ENCODE data around the gene SNX30. TPM values are rescaled to one million over a fixed set of nuclear protein-coding genes. Genes with fewer than 3 reads are reported as not detected.

SNX30 gene
- total RNA-seq, 4 donors from 2014 or later = 5.5 to 9.4 (median 7.4) TPM

- 48 to 53% methylated on average over 5 of the region's 5 CpGs for WGBS, 2 donors
- Histone ChIP-seq H3K9me3 (no peaks in the 10 kb centered on the region), H3K27me3 (no peaks in the 10 kb centered on the region), H3K36me3 (no peaks in the 10 kb centered on the region), H3K4me1 (peaks cover 5 to 10% of the 10 kb centered on the region in 2 donors), H3K4me3 (replicated peaks in 1 of 3) (no peak overlapping the region), H3K27ac (no peak overlapping the region)
- intact Hi-C loops (cut with DNase I) = no loop called here
- TF ChIP-seq POLR2A (IDR thresholded peaks at IDR 0.05) = no peak
- no peak for TF ChIP-seq CTCF (IDR thresholded peaks at IDR 0.05)
- no peak for DNase-seq
Measured at GRCh38 chr9:112887381-112887780, 136.8 kb downstream of the SNX30 start.

- Histone ChIP-seq H3K27ac (no peak within 1 kb of the TSS), H3K9me3 (no peaks in the 10 kb centered on the region), H3K36me3 (no peaks in the 10 kb centered on the region), H3K4me3 (replicated peaks in 1 of 3) (peak within 1 kb of the TSS in 1 of 3 donors; percentile 26), H3K4me1 (peaks cover 5 to 10% of the 10 kb centered on the region in 2 donors), H3K27me3 (no peaks in the 10 kb centered on the region)
- intact Hi-C loops (cut with DNase I) = no loop called here
- DNase-seq = peak; percentile 13 to 27
- TF ChIP-seq CTCF (IDR thresholded peaks at IDR 0.05) = no peak
- TF ChIP-seq POLR2A (IDR thresholded peaks at IDR 0.05) = no peak
- WGBS, 2 donors = 6 to 10% methylated on average over 16 to 23 of the region's 78 CpGs
Measured at GRCh38 chr9:112890106-112891081, 139.8 kb downstream of the SNX30 start, which contains the start of gene SLC46A2. SLC46A2 (minus strand) TSS chr9:112890876; CDS start chr9:112890681, 195 bp downstream.

GRCh38 chr9:112891521-112891920, 141.0 kb downstream of the SNX30 start:
- no peaks in the 10 kb centered on the region for H3K36me3 ChIP-seq
- no peak overlapping the region for H3K4me3 ChIP-seq (replicated peaks in 1 of 3)
- peaks cover 5 to 10% of the 10 kb centered on the region in 2 donors for H3K4me1 ChIP-seq
- no peak for DNase-seq
- intact Hi-C loops (cut with DNase I) = no loop called here
- H3K27me3 ChIP-seq = no peaks in the 10 kb centered on the region
- TF ChIP-seq CTCF (IDR thresholded peaks at IDR 0.05) = no peak
- TF ChIP-seq POLR2A (IDR thresholded peaks at IDR 0.05) = no peak
- 93 to 97% methylated on average over 3 of the region's 3 CpGs for WGBS, 2 donors
- H3K9me3 ChIP-seq = no peaks in the 10 kb centered on the region
- H3K27ac ChIP-seq = no peak overlapping the region

GRCh38 chr9:112892981-112893380, 142.4 kb downstream of the SNX30 start:
- DNase-seq = no peak
- no peak overlapping the region for H3K4me3 ChIP-seq (replicated peaks in 1 of 3)
- H3K36me3 ChIP-seq = no peaks in the 10 kb centered on the region
- WGBS, 2 donors = 80 to 88% methylated on average over 2 of the region's 2 CpGs
- H3K27ac ChIP-seq = no peak overlapping the region
- H3K9me3 ChIP-seq = no peaks in the 10 kb centered on the region
- H3K4me1 ChIP-seq = peaks cover 5 to 10% of the 10 kb centered on the region in 2 donors
- no peak for TF ChIP-seq CTCF (IDR thresholded peaks at IDR 0.05)
- no peak for TF ChIP-seq POLR2A (IDR thresholded peaks at IDR 0.05)
- intact Hi-C loops (cut with DNase I) = no loop called here
- no peaks in the 10 kb centered on the region for H3K27me3 ChIP-seq

GRCh38 chr9:112894041-112894440, 143.5 kb downstream of the SNX30 start:
- TF ChIP-seq CTCF (IDR thresholded peaks at IDR 0.05) = no peak
- no peak for TF ChIP-seq POLR2A (IDR thresholded peaks at IDR 0.05)
- 91 to 100% methylated on average over 1 of the region's 1 CpG for WGBS, 2 donors

More at GRCh38 chr9:112894041-112894440, 143.5 kb downstream of the SNX30 start:
- H3K27me3 ChIP-seq = no peaks in the 10 kb centered on the region
- H3K36me3 ChIP-seq = no peaks in the 10 kb centered on the region
- no peaks in the 10 kb centered on the region for H3K9me3 ChIP-seq
- no peak overlapping the region for H3K27ac ChIP-seq
- peaks cover 5 to 10% of the 10 kb centered on the region in 2 donors for H3K4me1 ChIP-seq
- H3K4me3 ChIP-seq (replicated peaks in 1 of 3) = no peak overlapping the region
- intact Hi-C loops (cut with DNase I) = no loop called here
- no peak for DNase-seq
